HG03439 (cell line): Measurements from ENCODE around the gene GMDS.

Source experiments
- ATAC-seq: cut with Tn5 transposase; IDR thresholded peaks from one replicate; pipeline ENCODE4 v1.9.1; 2021; ENCODE audit warnings: mild to moderate bottlenecking, moderate library complexity; ENCODE audit not compliant: unreplicated experiment

Gene GMDS

GRCh38 chr6:1789092-1789491, 456.3 kb downstream of the GMDS start:
- ATAC-seq = no peak

GRCh38 chr6:1787894-1788293, 457.5 kb downstream of the GMDS start:
- no peak for ATAC-seq

DNA sequence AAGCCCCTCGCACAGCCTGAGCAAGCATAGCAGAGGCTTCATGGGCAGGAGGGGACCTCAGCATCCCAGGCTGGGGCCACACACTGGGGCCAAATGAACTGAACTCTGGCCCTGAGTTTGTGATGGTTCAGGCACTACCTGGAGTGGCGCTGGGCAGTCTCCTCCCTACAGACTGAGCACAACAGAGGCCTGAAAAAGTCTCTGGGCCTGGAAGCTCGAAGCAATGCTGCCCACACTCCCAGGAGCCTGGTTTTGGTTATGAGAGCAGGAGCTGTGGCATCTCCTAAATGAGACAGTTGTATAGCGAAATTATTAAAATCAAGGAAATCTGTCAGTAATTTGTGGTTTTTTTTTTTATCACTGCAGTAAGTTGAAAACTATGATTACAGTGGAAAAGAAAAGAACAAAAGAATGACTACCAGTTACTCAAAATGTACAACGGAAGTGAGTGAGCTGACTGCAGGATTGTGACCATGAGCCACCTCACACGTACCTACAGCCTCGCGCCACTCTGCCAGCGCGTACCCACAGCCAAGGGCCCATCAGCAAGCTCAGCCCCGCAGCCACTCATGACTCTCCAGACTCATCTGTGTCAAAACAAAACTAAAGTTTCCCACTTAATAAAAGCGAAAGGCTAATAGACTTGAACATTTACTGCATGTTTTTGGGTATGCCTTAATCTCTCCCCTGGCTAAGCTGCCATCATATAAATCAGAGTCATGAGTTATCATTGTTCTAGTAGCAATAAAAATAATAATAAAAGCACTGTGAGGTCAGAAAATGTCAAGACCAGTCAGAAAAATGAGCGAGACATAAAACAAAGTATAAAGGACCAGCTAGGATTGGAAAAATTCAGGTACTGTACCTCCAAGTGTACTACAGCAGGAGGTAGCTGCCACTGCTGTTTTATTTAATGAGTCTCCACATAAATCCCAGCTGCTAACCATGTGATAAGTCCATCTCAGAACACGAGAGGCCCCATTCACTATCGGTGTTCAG, 458.7 kb downstream of the GMDS start:
- ATAC-seq = no peak

DNA sequence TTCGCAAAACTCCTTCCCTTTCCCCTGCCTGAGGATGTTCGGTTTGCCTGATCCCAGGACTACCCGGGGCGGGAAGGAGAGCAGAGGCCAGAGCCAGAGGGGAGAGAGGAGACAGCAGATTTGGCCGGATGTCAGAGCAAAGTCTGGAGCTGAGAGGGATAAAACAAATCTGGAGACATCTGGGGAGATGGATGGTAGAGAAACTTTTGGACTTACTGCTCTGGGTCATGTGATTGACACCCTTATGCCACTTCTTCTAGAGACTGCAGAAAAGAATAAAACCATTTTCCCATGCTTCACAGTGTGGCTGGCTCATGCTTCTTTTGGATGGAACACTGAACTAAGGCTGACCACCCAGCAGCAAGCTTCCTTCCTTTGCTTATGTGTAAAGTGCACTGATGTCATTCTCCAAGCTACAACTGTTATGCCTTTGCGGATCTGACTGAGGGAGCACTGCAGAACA, 461.0 kb downstream of the GMDS start:
- ATAC-seq = no peak

- no peak for ATAC-seq
Observed at GRCh38 chr6:1781817-1782184, 463.6 kb downstream of the GMDS start.

DNA sequence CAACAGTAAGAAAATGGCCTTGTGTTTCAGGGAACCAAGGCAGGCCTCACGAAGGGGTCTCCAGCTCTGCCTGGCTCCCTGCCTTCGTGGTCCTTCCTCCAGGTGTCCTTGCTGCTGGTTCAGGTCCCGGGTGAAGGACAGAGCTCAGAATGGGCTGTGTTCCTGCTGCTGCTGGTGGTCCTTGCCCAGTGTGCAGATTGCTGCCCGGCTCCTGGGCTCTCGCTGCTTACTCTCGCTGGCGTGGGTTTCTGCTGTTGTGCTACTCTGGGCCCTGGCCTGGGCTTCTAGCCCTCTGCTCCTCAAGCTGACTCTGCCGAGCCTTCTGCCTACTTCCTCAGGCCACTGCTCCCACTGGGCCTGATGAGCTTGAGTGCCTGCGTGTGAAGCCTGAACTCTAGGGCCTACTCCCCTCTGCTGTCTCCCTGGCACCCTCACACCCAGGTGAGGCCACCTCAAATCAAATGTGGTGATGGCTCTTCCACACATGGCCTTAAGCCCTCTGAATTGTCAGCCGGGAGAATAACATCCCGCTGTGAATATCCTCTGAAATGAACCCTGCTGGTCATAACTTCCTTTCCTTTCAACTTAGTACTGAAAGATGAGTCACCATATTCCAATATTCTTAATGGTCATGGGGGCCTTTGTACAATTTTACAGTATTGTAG, 464.1 kb downstream of the GMDS start:
- no peak for ATAC-seq

- ATAC-seq = no peak
Observed at GRCh38 chr6:1780251-1780867, 465.0 kb downstream of the GMDS start.

- no peak for ATAC-seq
Observed at GRCh38 chr6:1778686-1779235, 466.6 kb downstream of the GMDS start.

DNA sequence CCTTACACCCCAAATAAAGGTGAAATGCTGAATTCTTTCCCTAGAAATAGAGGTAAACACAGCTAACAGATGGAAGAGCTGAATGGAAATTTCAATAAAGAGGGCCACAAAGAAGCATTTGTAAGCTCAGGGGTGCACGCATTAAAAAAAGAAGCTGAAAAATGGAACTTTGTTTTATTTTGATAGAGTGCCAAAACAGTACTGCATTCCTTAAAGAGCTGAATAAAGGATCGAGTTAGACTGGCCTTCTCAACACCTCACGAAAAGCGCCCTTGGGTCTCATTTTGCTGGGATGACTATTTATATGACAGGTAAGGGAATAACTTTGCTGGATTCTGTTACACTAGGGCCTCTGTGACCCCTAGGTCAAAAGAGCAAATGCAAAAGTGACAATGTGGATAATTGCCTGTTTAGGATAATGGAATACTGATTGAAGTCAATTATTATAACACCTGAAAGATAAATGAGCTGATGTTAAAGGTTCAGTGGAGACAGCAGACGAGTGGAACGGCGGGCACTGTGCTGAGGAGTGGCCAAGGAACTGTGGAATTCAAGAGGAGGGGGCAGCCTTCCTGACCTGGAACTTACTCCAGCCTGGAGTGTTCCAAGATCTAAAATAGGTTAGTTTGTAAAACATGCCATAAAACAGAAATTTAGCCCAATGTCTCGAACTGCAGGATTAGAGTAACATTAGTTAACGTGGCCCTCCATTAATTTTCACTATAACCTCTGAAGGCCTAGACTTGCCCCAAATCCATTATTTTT, 467.3 kb downstream of the GMDS start:
- no peak for ATAC-seq

DNA sequence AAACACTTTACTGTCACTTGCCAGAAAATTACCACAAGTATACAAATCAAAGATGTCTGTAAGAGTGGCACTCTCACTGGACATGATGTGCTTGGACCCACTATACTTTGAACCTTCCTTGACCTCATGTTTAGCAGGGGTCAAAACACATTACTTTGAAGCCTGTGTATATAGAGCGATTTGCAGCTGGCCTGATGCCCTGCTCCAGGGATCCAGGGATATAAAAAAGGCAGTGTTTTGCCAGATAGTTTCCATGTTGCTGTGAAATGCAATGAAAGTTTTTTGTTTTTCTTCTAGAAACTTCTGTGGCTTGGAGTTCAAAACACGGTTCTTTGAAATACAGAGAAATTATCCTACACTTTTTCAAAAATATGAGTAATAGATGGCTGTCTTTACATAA, 470.0 kb downstream of the GMDS start:
- ATAC-seq = no peak

- ATAC-seq = no peak
Observed at GRCh38 chr6:1774226-1774915, 471.0 kb downstream of the GMDS start.

DNA sequence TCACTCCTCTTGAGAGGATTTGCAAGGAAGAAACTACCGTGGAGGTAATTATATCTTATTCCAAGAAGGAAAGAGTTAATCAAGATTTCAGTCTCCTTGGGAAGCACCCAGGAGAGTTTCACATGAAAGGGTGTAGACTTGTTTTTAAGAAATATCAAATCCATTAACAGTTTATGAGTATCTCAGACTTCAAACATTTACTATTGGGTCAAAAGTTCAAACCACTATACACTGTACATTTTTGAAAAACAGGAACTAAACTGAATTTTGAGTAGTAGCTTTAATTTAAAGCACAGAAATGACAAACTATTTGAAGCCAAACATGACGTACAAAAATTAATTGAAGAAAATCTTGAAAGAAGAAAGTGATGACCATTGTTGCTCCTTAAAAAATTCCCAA, 471.7 kb downstream of the GMDS start:
- ATAC-seq = no peak

DNA sequence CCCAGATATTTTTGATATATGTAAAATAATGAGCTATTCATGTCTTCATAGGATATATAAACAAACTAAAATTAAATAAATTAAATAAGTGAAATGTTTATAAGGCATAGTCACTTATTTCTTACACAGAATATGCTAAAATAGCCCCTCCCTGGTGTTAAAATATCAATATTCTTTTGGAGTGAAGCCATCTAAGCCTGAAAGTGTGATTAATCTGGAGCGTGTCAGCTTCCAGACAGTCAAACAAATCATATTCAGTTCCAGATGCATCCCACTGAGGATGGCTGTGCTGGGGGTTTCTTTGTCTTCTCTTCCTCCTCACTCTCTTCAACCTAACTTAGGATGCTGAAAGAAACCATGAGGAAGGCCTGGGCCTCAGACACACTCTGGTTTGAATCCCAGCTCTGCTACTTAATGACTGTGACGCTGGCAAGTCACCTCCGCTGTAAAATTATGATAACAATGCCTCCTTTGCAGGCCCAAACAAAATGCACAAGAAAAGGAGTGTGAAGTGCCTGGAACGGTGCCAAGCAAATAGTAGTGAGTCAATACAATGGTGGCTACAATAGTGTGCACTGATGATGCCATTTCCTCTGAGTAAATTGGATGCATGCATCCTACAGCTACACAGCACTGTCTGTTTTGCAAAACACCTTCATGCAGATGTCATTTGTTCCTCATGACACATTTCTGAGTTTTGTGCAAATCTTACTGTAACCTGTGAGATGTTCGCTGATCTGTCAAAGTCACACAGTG, 474.3 kb downstream of the GMDS start:
- ATAC-seq = no peak

DNA sequence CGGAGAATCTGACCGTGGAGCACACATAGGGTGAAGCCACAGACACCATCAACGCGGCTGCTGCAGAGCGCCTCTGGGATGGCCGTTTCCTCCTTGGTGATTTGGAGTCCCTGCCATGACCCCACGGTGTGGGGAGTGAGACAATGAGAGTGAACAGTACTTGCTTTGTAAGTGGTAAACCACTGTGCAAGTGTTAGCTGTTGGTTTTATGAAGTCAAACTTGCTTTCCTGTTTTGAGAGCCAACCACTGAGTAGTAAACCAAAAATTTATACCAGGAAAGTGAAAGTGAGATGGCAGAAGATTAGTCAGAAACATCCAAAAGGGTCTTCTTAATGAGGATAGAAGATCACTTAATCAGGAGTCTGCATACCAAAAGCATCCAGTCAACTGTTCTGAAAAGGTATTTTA, 475.0 kb downstream of the GMDS start:
- ATAC-seq = no peak

GRCh38 chr6:1767481-1768246, 477.7 kb downstream of the GMDS start:
- ATAC-seq = no peak

- ATAC-seq = no peak
Observed at GRCh38 chr6:1766654-1767053, 478.8 kb downstream of the GMDS start.

GRCh38 chr6:1765160-1765903, 480.1 kb downstream of the GMDS start:
- ATAC-seq = no peak
